Cortex of kidney (tissue), 1 donor: ENCODE results near the gene EBF3.

ENCODE experiments used
- DNase-seq: peaks from one replicate; lab custom pipeline; 2025; lab: John Stamatoyannopoulos, UW

The EBF3 gene

DNA sequence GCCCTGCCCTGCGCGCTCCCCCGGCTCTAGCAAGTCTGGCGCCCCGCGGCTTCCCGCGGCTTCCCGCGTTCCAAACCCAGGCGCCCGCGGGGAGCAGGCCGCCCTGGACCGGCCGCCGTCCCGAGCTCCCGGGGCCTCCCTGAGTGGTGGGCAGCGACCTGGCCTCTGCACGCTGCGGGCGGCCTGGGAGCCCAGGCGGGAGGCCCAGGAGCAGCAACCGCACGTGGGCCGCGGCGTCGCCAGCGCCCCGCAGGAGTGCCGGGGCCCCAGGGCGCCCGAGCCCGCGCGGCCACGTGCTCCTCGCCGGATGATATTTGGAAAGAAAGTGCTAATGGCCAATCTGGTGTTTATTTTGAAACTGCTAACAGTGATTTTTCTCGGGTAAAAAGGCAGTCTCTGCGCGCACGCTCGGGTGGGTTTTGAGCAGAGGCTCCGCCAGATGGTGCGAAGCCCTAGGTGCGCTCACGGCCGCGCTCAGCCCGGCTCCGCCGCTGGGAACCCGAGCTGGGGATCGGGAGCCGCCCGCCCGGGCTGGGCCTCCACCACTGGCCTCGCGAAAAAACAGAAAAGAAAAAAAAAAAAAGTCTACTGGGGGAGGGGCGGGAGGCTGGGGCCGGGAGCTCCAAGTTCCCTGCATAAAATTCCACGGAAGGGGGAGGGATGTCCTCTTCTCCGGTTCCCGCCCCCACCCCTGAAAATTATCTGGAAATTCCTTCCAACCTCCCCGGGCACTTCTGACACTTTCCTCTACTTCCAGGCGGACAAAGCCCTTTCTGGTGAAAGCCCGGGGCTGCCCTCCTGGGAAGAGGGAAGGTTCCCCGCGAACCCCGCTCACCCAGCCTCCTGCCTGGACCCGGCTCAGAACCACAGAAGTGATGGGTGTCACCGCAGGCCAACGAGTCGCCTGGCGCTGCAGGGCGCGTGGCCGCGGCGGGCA is 4.3 kb downstream of the EBF3 start:
- DNase-seq: no peak

DNA sequence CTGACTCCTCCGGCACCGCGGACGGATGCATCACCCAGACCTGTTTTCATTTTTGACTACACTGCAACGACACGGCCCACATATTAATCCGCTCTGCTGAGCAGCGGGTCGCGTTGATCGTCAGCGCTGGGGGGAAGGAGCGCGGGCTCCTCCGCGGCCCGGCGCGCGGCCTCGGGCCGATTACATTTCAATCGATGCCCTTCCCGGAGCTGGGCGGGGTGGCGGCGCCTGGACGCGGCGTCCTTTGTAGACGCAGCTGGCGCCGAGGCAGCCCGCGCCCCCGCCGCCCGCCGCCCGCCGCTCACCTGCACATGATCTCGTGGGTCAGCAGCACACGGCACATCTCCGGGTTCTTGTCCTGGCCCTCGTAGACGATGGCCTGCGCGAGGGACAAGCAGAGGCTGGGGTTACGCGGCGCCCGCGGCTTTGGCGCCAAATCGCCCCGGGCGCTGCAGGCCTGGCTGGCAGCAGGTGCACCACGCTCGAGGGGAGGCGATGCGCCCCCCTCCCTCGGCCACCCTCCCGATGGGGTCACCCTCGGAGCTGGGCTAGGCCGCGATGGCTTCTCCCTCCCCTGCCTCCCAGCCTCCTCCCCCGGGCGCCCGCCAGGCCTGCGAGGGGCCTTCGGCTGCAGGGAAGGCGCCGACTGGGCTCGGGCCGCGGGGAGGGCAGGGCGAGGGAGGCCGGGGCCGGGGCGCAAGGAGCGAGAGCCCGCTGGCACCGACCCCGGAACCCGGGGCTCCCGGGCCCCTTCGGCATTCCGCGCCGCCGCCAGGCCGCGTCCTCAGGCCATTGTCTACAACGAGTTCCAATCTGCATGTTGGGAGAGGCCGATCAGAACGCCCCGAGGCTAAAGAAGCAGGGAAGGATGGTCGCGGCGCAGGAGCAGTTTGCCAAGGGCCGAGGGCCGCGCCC is 5.2 kb downstream of the EBF3 start:
- no peak for DNase-seq

DNA sequence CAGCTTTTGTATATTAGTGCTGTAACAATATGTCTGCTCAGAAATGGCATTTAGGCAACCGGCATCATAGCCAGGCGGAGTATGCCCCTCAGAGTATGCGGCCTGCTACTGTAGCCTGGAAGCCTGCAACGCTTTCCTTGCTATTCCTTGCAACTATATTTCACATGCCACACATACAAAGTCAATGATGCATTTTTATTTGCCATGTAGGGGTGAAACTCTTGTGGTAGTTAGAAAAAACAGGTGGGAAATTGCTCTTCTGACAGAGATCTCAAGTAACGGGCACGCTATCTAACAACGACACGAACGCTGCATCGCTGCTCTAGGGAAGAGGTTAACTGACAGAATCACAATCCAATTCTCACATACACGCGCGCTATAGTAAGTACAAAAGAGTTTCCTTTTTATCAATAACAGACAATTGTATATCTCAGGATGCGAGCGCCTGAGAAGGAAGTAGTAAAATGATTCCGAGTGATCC is 5.9 kb downstream of the EBF3 start:
- DNase-seq: no peak

DNA sequence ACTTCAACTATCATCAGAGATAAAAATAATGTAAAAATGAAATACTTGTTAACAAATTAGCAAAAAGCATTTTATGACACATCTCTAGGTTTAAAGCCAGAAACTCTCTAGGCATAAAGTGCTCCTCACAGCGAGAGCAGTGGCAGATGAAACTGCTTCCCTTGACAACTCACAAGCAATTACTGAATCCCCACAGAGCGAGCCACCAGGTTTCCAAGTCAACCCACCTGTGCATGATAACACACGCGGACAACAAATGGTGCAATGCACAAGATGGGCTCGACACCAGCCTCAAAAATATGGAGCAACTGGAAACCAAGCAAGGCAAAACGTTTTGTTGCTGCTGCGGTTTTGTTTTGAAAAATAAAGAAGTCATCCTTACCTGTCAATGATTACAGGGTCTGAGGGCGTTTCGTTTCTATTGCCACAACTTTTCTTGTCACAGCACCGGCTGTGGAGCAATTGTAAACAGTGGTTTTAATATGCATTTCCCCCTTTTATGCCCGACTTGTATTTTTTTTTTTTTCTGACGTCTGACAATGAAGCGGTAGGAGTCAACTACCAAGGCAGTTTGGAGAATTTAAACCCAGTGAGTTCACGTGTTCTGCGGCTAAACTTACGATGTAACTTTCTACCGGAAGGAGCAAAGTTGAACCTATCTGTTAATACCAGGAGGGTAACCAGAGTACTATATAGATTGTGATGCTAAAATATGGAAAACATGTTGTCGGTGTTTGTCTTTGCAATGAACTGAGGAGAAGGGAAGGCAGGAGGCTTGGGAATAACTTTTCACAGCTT is 7.0 kb downstream of the EBF3 start:
- DNase-seq: no peak

DNA sequence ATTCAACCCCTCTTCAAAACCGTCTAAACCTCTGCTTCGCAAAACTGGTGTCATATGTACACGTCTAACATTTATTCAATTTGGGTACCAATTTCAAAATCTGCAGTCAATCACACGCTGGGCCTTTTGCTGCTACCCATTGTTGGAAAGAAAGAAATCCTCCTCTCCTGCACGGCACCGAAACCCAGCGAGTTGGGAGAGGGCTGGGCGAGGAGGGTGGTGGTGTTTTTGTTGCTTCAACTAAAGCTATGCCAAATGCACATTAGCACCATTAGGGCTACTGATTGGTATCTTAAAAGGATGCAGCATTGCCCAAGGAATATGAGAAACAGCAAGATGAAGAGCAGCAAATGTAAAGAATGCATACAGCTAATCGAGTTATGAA is 7.8 kb downstream of the EBF3 start:
- DNase-seq: no peak

DNA sequence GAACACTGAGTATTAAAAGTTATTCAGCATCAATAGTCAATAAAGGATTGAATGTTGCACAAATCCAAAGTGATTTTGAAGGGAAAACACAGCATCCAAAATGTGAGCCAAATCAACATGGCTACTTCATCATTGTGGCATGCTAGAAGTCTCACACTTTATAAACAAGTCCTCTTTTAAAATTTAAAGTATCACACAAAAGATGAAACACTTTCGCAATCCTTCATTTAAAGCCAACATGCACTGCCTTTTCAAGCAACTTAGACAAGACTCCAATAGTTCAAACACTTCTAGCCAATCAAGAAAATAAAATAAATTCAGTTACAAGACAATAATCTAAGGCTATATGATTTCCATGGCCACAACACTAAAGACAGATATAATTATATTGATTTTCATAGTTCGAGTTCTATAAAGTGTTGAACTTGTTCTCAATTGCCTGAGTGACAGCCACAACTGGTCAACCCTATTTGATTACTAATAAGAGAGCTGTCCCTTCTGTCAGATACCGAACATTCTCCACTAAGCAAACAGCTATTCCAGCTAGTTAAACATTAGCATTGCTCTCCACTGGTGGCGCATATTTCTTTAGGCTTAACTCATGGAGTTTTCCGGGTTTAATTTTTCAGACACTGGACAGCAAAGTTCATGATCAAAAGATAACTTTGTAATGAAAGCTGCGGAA is 8.3 kb downstream of the EBF3 start:
- DNase-seq: no peak

DNA sequence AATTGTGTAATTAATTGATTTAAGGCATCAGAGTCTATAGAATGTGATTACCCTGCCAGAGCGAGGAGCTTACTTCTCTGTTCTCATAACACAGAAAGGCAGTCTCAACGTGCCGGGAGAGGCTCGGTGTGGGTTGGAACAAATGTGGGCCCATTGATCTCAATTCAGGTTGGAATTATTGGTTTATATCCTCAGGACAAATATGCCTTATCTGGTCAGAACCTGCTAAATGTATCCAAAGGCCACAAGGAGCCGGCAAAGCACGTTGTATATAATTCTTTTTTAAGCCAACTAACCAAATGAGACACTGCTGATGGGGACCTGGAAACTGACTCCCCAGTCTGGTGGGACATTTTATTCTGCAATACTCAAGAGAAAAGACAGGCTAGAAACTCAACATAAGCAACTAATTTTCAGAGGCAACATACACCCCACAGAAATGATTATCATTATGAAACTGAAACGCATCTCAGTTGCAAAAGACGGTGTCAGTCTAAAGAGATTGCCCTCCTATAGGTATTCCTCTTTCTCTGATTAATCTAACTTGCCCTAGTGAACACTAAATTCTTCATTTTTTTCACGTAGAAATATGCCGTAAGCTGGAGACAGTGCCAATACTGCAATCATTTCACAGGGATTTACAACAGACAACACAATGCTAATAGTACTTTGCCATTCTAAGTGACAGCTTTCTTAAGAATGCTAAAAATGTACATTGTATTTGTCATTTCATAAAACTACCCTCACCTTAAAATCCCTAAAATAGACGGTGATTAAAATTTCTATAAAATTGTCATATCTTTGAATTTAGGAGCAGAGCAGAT is 9.4 kb downstream of the EBF3 start:
- DNase-seq: no peak

DNA sequence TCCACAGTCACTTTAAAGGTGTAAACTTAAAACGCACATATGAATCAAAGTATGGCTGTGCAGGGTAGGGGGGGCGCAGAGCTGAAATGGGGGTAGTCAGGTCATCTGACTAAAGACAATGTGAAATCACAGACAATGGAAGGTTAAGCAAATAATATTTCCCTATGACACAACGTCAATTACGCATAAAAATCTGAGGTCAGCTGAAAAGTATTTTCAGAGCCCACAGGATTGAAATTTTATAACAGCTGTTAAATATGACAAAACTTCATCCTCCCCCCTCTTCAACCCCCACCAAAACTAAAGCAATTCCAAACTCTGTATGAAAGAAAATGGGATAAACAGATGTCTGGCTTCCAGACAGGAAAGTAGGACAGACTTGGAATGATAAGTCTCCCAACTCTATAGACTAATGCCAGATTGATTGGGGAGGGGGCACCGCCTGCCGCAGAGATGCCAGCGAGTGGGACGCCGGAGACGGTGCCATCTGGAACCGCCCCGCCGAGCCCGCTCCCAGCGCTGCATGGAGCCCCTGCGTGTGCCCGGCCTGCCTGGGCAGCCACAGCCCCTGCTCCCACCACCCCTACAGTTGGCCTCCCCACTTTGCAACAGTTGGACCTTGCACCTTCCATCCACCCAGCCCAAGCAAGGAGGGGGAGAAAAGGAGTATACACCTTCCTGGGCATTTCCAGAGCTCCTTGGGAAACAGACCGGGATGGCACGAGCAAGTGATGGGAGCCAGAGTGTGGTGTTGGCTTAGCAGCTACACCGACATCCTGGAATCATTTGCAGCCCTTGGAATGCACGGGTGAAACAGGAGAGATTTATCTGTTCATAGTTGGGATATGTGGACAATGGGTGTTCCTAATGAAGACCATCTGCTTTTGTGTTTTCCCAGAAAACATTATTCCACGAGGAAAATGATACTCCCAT is 10.7 kb downstream of the EBF3 start:
- no peak for DNase-seq

DNA sequence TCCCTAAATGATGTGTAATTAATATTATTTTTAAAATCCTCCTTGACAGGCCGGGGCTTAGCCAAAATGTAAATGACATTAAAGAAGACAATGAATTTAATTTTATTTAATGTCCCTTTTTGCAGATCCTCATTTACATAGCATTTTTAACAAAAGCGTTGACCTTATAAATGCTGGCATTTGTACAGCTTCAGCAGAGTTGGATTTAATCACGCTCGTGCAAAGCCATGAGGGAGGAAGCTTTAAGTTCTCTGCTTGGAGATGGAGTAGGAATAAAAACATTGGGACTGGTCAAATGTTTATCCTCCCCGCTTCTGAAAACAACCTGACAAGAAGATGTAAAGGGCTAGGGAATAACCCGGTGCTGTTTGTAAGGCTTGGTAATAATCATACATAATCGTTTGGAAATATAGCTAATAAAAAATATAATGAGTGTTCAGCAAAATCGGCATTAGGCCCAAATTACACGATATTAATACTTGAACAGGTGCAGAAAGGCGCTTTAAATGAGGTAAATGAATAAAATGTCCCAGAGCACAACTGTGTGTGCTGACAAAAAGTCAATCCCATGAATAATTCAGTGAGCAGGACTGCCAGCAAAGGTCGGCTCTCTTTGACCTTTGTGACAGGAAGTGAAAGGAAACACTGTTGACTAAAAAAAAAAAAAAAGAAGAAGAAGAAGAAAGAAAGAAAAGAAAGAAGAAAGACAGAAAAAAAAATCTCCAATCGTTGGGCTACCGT is 11.5 kb downstream of the EBF3 start:
- no peak for DNase-seq

DNA sequence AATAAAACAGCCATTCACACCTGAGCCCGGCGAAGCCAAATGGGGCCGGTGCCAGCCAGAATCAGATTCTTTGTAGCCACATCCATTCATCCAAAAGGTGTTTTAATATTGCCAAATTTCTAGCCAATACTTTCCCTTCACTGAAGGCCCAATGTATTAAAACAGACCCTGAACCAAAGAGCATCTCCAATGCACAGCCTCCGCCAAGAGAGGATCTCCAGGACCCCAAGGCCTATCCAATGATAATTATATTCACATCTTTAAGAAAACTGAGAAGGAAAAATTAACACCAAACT is 12.2 kb downstream of the EBF3 start:
- no peak for DNase-seq

DNA sequence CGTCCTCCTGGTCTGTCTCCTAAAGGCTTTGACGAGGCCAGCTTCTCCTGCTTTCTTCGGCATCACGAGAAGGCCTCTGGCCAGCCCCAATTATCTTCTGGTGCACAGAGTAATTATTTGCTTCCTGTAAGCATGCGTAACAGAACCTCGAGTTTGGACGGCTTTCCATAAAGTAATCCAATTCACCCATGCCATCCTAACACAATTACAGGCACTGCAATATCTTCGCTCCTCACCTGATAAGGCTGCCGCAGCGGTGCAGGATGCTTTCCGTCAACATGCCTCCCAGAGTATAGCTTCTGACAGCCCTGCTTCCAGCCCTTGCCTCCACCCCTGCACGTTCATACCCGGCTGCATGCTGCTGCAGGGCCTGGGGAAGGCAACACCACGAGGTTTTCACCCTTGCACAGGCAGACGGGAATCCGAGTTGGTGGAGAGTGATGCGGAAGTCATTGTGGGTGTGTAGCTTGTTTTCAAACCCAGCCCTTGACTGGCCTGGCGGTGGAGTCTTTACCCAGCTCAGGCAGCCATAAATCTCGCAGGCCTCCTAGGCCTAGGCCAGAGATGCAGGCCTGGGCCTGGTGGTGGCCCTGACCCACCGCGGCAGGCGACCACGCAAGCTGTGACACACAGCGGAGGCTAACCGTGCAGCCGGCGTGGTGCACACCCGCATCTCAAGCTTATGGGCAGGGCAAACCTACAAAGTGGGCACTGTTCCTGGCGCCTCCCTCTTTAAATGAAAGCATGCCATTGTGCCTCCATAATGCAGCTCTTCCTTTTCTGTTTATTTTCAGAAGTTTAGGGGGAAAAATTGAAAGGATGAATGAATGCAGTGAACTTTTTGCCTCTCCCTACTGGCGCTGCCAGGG is 12.7 kb downstream of the EBF3 start:
- no peak for DNase-seq

DNA sequence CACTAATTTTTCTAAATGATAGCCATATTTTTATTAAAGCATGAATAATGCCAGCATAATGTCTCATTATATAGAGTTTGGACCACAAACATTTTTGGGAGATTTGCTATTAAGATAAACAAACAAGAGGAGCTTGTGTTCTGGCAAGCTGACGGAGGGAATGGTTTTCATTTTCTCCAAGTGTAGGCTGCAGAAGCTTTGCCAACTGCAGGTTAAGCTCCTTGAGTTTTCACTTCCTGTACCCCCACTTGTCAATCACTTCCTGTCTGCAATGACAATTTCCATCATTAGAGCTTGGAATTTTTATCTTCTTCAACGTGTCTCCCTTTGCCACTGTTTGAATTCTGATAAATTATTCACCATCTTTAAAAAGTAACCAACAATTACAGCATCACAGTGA is 13.4 kb downstream of the EBF3 start:
- DNase-seq: no peak

DNA sequence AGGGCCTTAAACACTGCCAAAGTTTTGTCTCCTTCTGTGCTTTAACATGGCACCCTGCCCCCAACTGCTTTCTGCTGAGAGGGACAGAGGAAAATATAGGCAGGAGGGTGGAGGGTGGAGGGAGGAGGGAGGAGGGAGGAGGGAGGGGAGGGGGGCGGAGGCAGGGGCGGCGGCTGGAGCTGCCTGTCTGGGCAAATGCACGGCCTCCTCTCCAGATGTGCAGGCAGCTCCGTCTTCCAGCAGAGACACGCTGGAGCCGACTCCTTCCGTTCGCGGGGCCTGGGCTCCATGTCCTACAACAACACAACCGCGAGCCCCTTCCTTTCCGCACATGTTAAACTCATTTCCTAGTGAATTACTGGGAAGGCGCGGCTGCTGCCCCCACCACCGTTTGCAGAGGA is 14.2 kb downstream of the EBF3 start:
- no peak for DNase-seq

DNA sequence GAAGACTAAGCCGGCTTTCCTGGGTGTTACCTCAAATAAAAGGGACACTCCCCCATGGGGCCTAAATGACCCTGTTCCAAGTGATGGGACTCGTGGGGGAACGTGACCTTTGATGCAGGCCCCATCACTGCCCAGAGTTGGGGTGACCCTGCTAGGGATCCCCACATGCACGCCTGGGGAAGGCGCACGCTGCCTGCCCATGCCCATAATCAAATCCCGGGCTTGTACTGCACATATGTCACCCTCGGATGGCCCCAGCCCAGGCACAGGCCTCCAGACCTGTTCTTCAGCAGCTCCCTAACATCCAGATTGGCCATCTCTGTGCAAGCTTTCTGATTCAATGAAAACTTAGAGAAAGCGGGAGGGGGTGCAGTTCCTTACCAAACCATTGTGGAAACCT is 14.7 kb downstream of the EBF3 start:
- no peak for DNase-seq

DNA sequence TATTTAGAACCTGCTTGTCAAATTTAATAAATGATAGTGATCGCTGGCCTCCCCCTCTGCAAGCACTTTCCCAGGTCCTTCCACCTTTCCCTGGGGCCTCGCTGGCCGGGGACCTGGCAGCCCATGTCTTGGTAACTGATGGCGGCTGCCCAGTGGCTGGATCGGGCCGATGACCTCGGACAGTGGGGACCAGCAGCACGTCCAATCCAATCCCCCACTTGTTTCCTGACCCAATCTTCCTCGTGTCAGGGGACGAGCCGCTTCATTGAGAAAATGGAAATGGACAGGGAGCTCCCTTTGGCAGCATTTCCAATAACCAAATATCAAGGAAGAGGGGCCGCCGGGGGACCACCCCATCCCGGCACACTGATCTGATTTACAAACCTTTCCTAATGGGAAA is 17.2 kb downstream of the EBF3 start:
- no peak for DNase-seq

DNA sequence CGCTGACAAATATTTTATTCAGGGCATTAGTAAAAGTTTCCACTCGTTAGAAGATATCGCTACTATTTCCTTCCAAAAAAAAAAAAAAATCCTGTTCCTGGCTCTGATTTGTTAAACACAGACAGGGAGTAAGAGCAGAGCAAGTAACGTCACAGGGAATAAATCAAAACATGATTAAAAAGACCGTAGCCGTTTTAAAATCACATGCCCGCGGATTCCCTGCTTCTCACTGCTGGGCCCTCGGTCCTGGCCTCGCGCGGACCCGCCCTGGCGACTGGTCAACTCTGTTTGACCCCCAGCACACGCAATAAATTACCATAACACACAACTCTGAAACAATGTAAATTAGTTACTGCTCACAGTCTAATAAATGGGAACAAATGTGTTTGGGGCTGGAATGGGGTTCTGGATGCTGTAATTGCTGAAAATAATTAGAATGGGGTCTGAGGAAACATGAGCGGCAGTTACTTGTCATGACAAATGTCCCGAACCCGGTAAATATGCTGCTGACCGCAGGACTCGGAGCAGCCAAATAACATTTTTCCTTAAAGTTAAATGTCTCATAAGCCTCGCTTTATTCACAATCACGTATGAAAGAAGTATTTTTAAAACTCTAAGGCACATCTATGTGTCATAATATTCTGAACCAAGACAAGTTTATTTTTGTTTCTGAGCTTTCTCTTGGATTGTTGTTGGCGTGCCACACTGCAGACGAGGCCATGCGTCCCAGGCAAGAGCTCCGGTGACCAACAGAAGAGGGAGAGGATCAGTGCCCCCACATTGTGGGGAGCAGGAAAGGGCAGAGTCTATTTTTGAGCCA is 17.9 kb downstream of the EBF3 start:
- DNase-seq: no peak

DNA sequence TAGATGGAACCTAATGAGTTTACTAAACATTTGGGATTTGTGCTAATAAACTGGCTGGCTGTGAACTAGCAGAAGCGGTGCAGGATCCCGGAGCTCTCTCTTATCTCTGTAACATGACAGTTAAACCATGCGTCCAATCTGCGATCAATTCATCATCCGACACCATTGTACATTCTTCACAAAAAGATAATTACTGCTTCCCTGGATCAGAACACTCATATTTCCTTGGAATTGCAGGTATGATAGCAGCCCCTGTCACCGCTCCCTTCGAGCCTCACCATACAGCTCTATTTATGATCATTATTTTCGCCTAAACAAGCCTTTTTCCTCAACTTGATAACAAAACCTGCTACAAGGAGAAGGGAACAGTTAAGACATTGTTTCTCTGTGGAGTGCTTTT is 18.5 kb downstream of the EBF3 start:
- no peak for DNase-seq
